Activated CD8-positive, alpha-beta T cell treated with anti-CD3 and anti-CD28 coated beads, Interleukin-2, amount 10 ng/mL, durations not matched to agents 7 days and 5 days (primary cell): ENCODE results near the gene VARS1. TPM values are rescaled to one million over a fixed set of nuclear protein-coding genes. Genes with fewer than 3 reads are reported as not detected.

Experiments used
- ATAC-seq: fragments of 150-1000 bp; cut with Tn5 transposase; one replicate; pipeline ENCODE4 v1.10.0; 2021; ENCODE audit warnings: moderate library complexity
- CTCF ChIA-PET: fragments of 350-600 bp; sonication (Branson Sonifier 250); formaldehyde crosslinking; loops from one replicate; lab custom pipeline; 2021; ENCODE audit warnings: antibody characterized with exemption; lab: Charles Lee
- POLR2A ChIA-PET: fragments of 350-600 bp; sonication (Branson Sonifier 250); formaldehyde crosslinking; loops from one replicate; lab custom pipeline; 2021; ENCODE audit warnings: antibody characterized with exemption; lab: Charles Lee
- DNase-seq: peaks from one replicate; pipeline ENCODE4 v3.0.0-alpha.2; 2020
- H3K27ac Mint-ChIP-seq: one replicate; pipeline ENCODE4 v1.8.0; 2021; ENCODE audit warnings: mild to moderate bottlenecking, mixed read lengths
- H3K27me3 Mint-ChIP-seq: one replicate; pipeline ENCODE4 v1.8.0; 2021; ENCODE audit warnings: low read depth, mixed read lengths
- H3K36me3 Mint-ChIP-seq: one replicate; pipeline ENCODE4 v1.8.0; 2021; ENCODE audit warnings: low read depth, mixed read lengths
- H3K4me1 Mint-ChIP-seq: one replicate; pipeline ENCODE4 v1.8.0; 2021; ENCODE audit warnings: low read depth, mixed read lengths
- H3K4me3 Mint-ChIP-seq: one replicate; pipeline ENCODE4 v1.8.0; 2021; ENCODE audit warnings: mild to moderate bottlenecking, mixed read lengths
- H3K9me3 Mint-ChIP-seq: one replicate; pipeline ENCODE4 v1.8.0; 2022; ENCODE audit warnings: mixed read lengths; ENCODE audit not compliant: insufficient read depth
- total RNA-seq, 2 experiments: library from RNA; stranded (reverse); gene quantifications; one replicate each; pipeline ENCODE4 v1.2.3, GENCODE V29; 2021

The VARS1 gene
- total RNA-seq, 2 experiments from 2014 or later: 114 to 115 TPM

- Mint-ChIP-seq H3K4me1 (peaks cover 12% of the 10 kb centered on the region), H3K36me3 (peaks cover 47% of the 10 kb centered on the region), H3K4me3 (no peak within 1 kb of the TSS), H3K9me3 (no peaks in the 10 kb centered on the region), H3K27ac (peak within 1 kb of the TSS; percentile 61), H3K27me3 (no peaks in the 10 kb centered on the region)
- no peak for DNase-seq
- ATAC-seq: no peak
- POLR2A ChIA-PET: no interaction called here
- CTCF ChIA-PET: no interaction called here
Measured at GRCh38 chr6:31762356-31762755, 33.2 kb downstream of the VARS1 start, which contains the start of gene SAPCD1. Gene SAPCD1 (plus strand): TSS chr6:31762656. CDS start chr6:31763055, 399 bp downstream.

DNA sequence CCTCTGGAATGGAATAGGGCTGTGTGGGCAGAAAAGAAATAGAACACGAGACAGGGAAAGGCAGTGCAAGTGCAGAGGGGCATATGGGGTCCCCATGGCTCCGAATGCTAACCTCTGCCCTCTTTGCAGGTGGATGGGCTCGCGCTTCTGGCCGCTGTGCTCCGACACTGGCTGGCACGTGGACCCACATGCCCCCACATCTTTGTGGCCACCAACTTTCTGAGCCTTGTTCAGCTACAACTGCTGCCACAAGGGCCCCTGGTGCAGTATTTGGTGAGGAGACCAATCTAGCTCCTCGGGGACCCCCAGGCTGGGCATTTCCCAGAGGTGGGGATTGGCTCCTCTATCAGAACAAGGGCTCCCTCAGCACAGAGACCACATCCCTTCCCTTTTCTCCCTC, 34.2 kb downstream of the VARS1 start:
- no peaks in the 10 kb centered on the region for H3K9me3 Mint-ChIP-seq
- ChIA-PET CTCF (interaction anchor here (1.4 to 4.6 kb wide), 2 partner anchors 8 to 69 kb away, joined by 4 to 25 read pairs; no protein-coding TSS in a partner anchor), POLR2A (interaction anchor here (0.5 kb wide), 1 partner anchor 22 kb away, joined by 4 read pairs; no protein-coding TSS in a partner anchor)

DNA sequence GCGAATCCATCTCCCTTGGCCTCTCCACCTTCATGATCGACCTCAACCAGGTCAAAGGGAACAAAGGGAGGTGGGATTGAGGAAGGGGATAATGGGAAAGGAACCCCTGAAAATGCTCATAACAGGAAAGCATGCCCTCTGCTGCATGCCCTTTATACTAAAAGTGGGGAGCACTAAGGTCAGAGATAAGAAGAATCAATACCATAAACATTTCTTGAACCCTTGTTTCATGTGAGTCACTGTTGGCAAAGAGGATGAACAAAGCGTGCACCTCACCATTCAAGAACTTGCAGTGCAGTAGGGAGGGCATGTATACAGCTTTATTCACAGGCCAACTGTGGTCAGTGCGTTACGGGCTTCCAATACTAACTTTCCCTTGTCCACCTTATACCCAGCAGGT, 34.8 kb downstream of the VARS1 start:
- H3K27ac Mint-ChIP-seq: peak overlapping the region; percentile 44
- CTCF ChIA-PET: interaction anchor here (1.4 to 4.6 kb wide), 2 partner anchors 9 to 70 kb away, joined by 4 to 25 read pairs; no protein-coding TSS in a partner anchor
- H3K27me3 Mint-ChIP-seq: no peaks in the 10 kb centered on the region
- H3K9me3 Mint-ChIP-seq: no peaks in the 10 kb centered on the region
- POLR2A ChIA-PET: interaction anchor here (0.5 kb wide), 1 partner anchor 22 kb away, joined by 4 read pairs; no protein-coding TSS in a partner anchor
- H3K36me3 Mint-ChIP-seq: peaks cover 47% of the 10 kb centered on the region
- ATAC-seq (no peak), DNase-seq (no peak)
- H3K4me1 Mint-ChIP-seq: peaks cover 12% of the 10 kb centered on the region
- no peak overlapping the region for H3K4me3 Mint-ChIP-seq

More for the DNA sequence above, 34.2 kb downstream of the VARS1 start:
- Mint-ChIP-seq H3K4me3 (no peak overlapping the region), H3K36me3 (peaks cover 47% of the 10 kb centered on the region), H3K27me3 (no peaks in the 10 kb centered on the region), H3K27ac (no peak overlapping the region), H3K4me1 (peaks cover 12% of the 10 kb centered on the region)
- DNase-seq (no peak), ATAC-seq (no peak)

GRCh38 chr6:31758281-31758680, 37.3 kb downstream of the VARS1 start:
- no peak overlapping the region for H3K27ac Mint-ChIP-seq
- DNase-seq: no peak
- H3K27me3 Mint-ChIP-seq: no peaks in the 10 kb centered on the region
- no peak overlapping the region for H3K4me3 Mint-ChIP-seq
- ChIA-PET POLR2A (interaction anchor here (0.9 to 2.7 kb wide), 3 partner anchors 11 to 22 kb away, joined by 3 to 16 read pairs (median 5); partner anchors contain the start of genes CLIC1 and MSH5), CTCF (interaction anchor here (0.7 to 4.6 kb wide), 3 partner anchors 12 to 32 kb away, joined by 3 to 25 read pairs (median 9); partner anchors contain the start of gene MSH5)
- H3K9me3 Mint-ChIP-seq: no peaks in the 10 kb centered on the region
- no peak for ATAC-seq
- H3K4me1 Mint-ChIP-seq: peaks cover 5% of the 10 kb centered on the region
- peaks cover 34% of the 10 kb centered on the region for H3K36me3 Mint-ChIP-seq

DNA sequence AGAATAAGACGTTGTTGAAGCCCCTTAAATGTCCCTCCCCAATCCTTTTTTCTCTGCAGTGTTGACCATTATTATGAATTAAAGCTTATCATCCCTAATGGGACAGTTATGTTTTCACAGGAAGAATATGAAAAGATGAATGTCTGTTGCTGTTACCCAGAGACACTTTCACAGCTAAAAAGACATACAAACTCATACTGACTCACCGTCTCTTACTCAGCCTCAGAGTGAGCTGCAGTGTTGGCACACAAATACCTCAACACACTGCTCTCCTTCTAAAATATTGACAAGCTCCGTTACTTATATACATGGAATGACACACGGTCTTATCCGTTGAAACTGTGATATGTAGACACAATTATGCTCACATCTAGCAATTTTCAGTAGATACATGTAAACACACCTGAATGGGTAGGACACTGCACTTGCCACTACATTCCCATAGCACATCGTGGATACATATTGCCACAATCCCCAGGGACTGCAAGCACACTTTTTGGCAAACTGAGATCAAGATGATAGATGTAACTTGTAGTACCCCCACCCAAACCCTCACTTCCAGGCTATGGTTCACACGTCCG, 42.7 kb downstream of the VARS1 start:
- Mint-ChIP-seq H3K9me3 (no peaks in the 10 kb centered on the region), H3K4me3 (no peak overlapping the region), H3K4me1 (no peaks in the 10 kb centered on the region), H3K27ac (no peak overlapping the region), H3K27me3 (no peaks in the 10 kb centered on the region), H3K36me3 (peaks cover 12% of the 10 kb centered on the region)
- POLR2A ChIA-PET: interaction anchor here (3.9 kb wide), 1 partner anchor 12 kb away, joined by 19 read pairs; the partner anchor contains the start of gene MSH5
- no peak for ATAC-seq
- CTCF ChIA-PET: interaction anchor here (1.7 kb wide), 1 partner anchor 17 kb away, joined by 6 read pairs; no protein-coding TSS in a partner anchor
- DNase-seq: no peak

- Mint-ChIP-seq H3K4me3 (no peak overlapping the region), H3K36me3 (peaks cover 17% of the 10 kb centered on the region), H3K9me3 (no peaks in the 10 kb centered on the region), H3K27me3 (no peaks in the 10 kb centered on the region), H3K4me1 (no peaks in the 10 kb centered on the region), H3K27ac (no peak overlapping the region)
- POLR2A ChIA-PET: interaction anchor here (1.4 to 3.9 kb wide), 2 partner anchors 10 to 16 kb away, joined by 5 to 19 read pairs; partner anchors contain the start of gene MSH5
- DNase-seq (no peak), ATAC-seq (no peak)
- CTCF ChIA-PET: interaction anchor here (0.9 kb wide), 1 partner anchor 19 kb away, joined by 3 read pairs; no protein-coding TSS in a partner anchor
Measured at GRCh38 chr6:31750411-31751022, 45.0 kb downstream of the VARS1 start.

GRCh38 chr6:31749301-31750036, 46.1 kb downstream of the VARS1 start:
- Mint-ChIP-seq H3K9me3 (no peaks in the 10 kb centered on the region), H3K27ac (no peak overlapping the region), H3K4me3 (no peak overlapping the region), H3K27me3 (no peaks in the 10 kb centered on the region), H3K36me3 (peaks cover 23% of the 10 kb centered on the region), H3K4me1 (peaks cover 3% of the 10 kb centered on the region)
- no peak for DNase-seq
- CTCF ChIA-PET: interaction anchor here (0.9 kb wide), 1 partner anchor 21 kb away, joined by 3 read pairs; no protein-coding TSS in a partner anchor
- POLR2A ChIA-PET: interaction anchor here (1.3 to 3.9 kb wide), 2 partner anchors 9 to 12 kb away, joined by 3 to 19 read pairs; partner anchors contain the start of gene MSH5
- ATAC-seq: no peak

Other genes starting within 250 kb of the VARS1 start
- gene ATP6V1G2, start 249.1 kb downstream of the VARS1 start, total RNA-seq: 1 to 10 TPM; 2.5 TPM
- gene NFKBIL1, start 248.1 kb downstream of the VARS1 start, total RNA-seq: 10 to 100 TPM; 13.5 to 14.2 TPM
- 10 to 100 TPM; 19.4 to 24.6 TPM for gene LTA, start 223.5 kb downstream of the VARS1 start, total RNA-seq
- 10 to 100 TPM; 53.4 to 55.0 TPM for gene TNF, start 220.2 kb downstream of the VARS1 start, total RNA-seq
- gene LTB, start 213.3 kb downstream of the VARS1 start, total RNA-seq: 100 to 1,000 TPM; 613 to 618 TPM
- gene LST1, start 209.5 kb downstream of the VARS1 start, total RNA-seq: 100 to 1,000 TPM; 125 to 139 TPM
- gene NCR3, start 202.7 kb downstream of the VARS1 start, total RNA-seq: 100 to 1,000 TPM; 107 to 115 TPM
- gene AIF1, start 180.5 kb downstream of the VARS1 start, total RNA-seq: 100 to 1,000 TPM; 177 TPM
- 100 to 1,000 TPM; 260 to 279 TPM for gene PRRC2A, start 175.0 kb downstream of the VARS1 start, total RNA-seq
- 100 to 1,000 TPM; 259 to 267 TPM for gene BAG6, start 143.1 kb downstream of the VARS1 start, total RNA-seq
- 1 to 10 TPM; 3.2 to 5.1 TPM for gene APOM, start 139.9 kb downstream of the VARS1 start, total RNA-seq
- gene C6orf47, start 135.0 kb downstream of the VARS1 start, total RNA-seq: 10 to 100 TPM; 22.5 to 23.8 TPM
- gene GPANK1, start 130.8 kb downstream of the VARS1 start, total RNA-seq: 10 to 100 TPM; 29.0 to 34.7 TPM
- 100 to 1,000 TPM; 233 to 250 TPM for gene CSNK2B, start 129.7 kb downstream of the VARS1 start, total RNA-seq
- 10 to 100 TPM; 22.6 to 23.2 TPM for gene LY6G5B, start 125.8 kb downstream of the VARS1 start, total RNA-seq
- gene LY6G5C, start 114.7 kb downstream of the VARS1 start, total RNA-seq: 1 to 10 TPM; 4.3 to 5.5 TPM
- 10 to 100 TPM; 52.1 to 55.4 TPM for gene ABHD16A, start 92.4 kb downstream of the VARS1 start, total RNA-seq
- not detected for gene LY6G6F, start 88.9 kb downstream of the VARS1 start, total RNA-seq
- gene LY6G6D, start 80.4 kb downstream of the VARS1 start, total RNA-seq: not detected
- gene LY6G6C, start 74.0 kb downstream of the VARS1 start, total RNA-seq: under 1 TPM in 1 of 2 experiments, not detected in 1; 0.26 TPM
- under 1 TPM; 0.71 to 0.91 TPM for gene MPIG6B, start 72.4 kb downstream of the VARS1 start, total RNA-seq
- gene DDAH2, start 66.5 kb downstream of the VARS1 start, total RNA-seq: 10 to 100 TPM; 31.9 to 33.7 TPM
- 100 to 1,000 TPM; 617 to 651 TPM for gene CLIC1, start 59.2 kb downstream of the VARS1 start, total RNA-seq
- 10 to 100 TPM; 64.8 to 73.6 TPM for gene MSH5, start 55.7 kb downstream of the VARS1 start, total RNA-seq
- 10 to 100 TPM; 14.3 to 15.4 TPM for gene SAPCD1, start 33.1 kb downstream of the VARS1 start, total RNA-seq
- gene VWA7, start 18.4 kb downstream of the VARS1 start, total RNA-seq: 1 to 10 TPM; 6.4 to 6.6 TPM
- 100 to 1,000 TPM; 123 to 128 TPM for gene LSM2, start 11.2 kb upstream of the VARS1 start, total RNA-seq
- gene HSPA1L, start 19.5 kb upstream of the VARS1 start, total RNA-seq: 1 to 10 TPM; 3.0 to 3.1 TPM
- 10 to 100 TPM; 75.6 to 75.7 TPM for gene HSPA1A, start 19.8 kb upstream of the VARS1 start, total RNA-seq
- 10 to 100 TPM; 84.6 to 87.1 TPM for gene HSPA1B, start 32.0 kb upstream of the VARS1 start, total RNA-seq
- 10 to 100 TPM; 16.5 to 17.8 TPM for gene NEU1, start 67.1 kb upstream of the VARS1 start, total RNA-seq
- gene SLC44A4, start 83.2 kb upstream of the VARS1 start, total RNA-seq: under 1 TPM in 1 of 2 experiments, not detected in 1; 0.39 TPM
- gene EHMT2, start 101.9 kb upstream of the VARS1 start, total RNA-seq: 10 to 100 TPM; 70.1 to 72.3 TPM
- gene ZBTB12, start 106.3 kb upstream of the VARS1 start, total RNA-seq: 1 to 10 TPM; 1.6 to 1.8 TPM
- gene C2, start 132.0 kb upstream of the VARS1 start, total RNA-seq: under 1 TPM; 0.26 to 0.87 TPM
- gene CFB, start 150.3 kb upstream of the VARS1 start, total RNA-seq: under 1 TPM in 1 of 2 experiments, not detected in 1; 0.58 TPM
- 10 to 100 TPM; 67.1 to 70.8 TPM for gene NELFE, start 163.2 kb upstream of the VARS1 start, total RNA-seq
- gene SKIC2, start 163.4 kb upstream of the VARS1 start, total RNA-seq: 10 to 100 TPM; 73.2 to 73.4 TPM
- 10 to 100 TPM; 14.8 to 17.7 TPM for gene DXO, start 176.4 kb upstream of the VARS1 start, total RNA-seq
- gene C4A, start 186.3 kb upstream of the VARS1 start, total RNA-seq: 1 to 10 TPM; 3.6 to 5.1 TPM
- 1 to 10 TPM; 2.9 to 3.5 TPM for gene C4B, start 219.0 kb upstream of the VARS1 start, total RNA-seq
- gene CYP21A2, start 242.7 kb upstream of the VARS1 start, total RNA-seq: not detected